GM12878 (cell line): ENCODE results near the gene PPP2R3C.

Source experiments
- EZH2 ChIP-seq: IDR thresholded peaks from 2 replicates; pipeline ENCODE4 v1.6.1; 2012; ENCODE audit warnings: low read depth, mild to moderate bottlenecking, control low read depth, inconsistent platforms, low read length, borderline replicate concordance; ENCODE audit not compliant: control insufficient read depth
- POLR2A ChIP-seq: IDR thresholded peaks from 2 replicates; pipeline ENCODE4 v1.6.1; 2011; ENCODE audit warnings: low read depth, mild to moderate bottlenecking, low read length
- POU2F2 ChIP-seq: IDR thresholded peaks from 3 replicates; pipeline ENCODE4 v1.6.1; 2011; ENCODE audit warnings: low read depth, mild to moderate bottlenecking, low read length, borderline replicate concordance
- RAD21 ChIP-seq: IDR thresholded peaks from 2 replicates; pipeline ENCODE4 v1.6.1; 2011; ENCODE audit warnings: mild to moderate bottlenecking, low read depth, low read length, moderate library complexity; ENCODE audit not compliant: insufficient read depth

DNA sequence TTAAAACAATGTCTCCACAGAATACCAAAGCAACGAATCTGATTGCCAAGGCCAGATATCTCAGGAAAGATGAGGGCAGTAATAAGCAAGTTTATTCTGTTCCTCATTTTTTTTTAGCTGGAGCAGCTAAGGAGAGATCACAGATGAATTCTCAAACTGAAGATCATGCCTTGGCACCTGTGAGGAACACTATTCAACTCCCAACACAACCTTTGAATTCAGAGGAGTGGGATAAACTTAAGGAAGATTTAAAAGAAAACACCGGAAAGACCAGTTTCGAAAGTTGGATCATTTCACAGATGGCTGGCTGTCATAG, 1.6 kb upstream of the PPP2R3C start:
- no peak for TF ChIP-seq POU2F2
- TF ChIP-seq RAD21 = no peak
- no peak for TF ChIP-seq POLR2A
- TF ChIP-seq EZH2 = no peak
